GM12864 (cell line): Measurements from ENCODE around the gene SLC6A1.

Source experiments
- DNase-seq: peaks from one replicate; pipeline ENCODE4 v3.0.0-alpha.2; 2011; ENCODE audit warnings: low read depth
- H3K4me3 ChIP-seq: 2 replicates; pipeline ENCODE4 v1.5.1; 2011; ENCODE audit warnings: mild to moderate bottlenecking, low read depth, low read length, control low read depth
- CTCF ChIP-seq: IDR thresholded peaks from 2 replicates; pipeline ENCODE4 v1.5.1; 2011; ENCODE audit warnings: low read depth, mild to moderate bottlenecking, moderate library complexity, low read length, control low read depth, inconsistent platforms; ENCODE audit errors: missing control alignments

SLC6A1 gene

GRCh38 chr3:10956986-10957385, 35.6 kb upstream of the SLC6A1 start:
- no peak for DNase-seq
- TF ChIP-seq CTCF = no peak
- no peak overlapping the region for H3K4me3 ChIP-seq

DNA sequence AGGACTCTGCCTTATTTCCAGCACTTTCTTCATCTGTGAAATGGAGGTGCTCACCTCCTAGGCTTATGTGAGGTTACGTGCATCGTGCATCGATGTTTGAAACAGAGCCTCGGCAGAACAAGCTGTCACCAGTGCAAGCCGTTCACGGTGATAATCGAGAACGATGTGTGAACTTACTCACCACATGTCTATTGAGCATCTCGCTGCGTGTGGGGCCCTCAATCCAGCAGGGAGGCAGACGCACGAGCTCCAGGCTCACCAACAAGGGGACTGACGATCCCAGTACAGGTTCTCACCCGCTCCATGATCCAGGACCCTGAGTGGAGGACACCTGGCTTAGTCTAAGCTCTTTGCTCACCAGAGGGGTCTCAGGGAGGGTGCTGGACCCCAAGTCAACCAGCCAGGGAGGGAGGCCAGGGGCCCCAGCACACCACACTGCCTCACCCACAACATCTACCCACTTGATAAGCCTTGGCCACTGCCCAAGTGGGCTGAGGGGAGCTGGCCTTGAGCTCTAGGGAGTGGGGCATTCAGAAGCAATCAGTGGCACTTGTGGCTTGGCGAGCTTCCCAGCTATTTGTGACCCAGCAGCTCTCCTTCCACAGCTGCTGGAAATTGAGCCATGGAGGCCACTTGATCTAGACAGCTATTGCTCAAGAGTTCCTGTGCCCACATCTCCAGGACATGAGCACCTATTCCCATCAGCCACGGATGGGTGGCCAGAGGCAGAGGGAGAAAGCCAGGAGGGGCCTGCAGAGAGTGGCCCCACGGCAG, 34.4 kb upstream of the SLC6A1 start:
- DNase-seq = no peak
- no peak for TF ChIP-seq CTCF
- no peak overlapping the region for H3K4me3 ChIP-seq

GRCh38 chr3:10960255-10960654, 32.3 kb upstream of the SLC6A1 start:
- no peak overlapping the region for H3K4me3 ChIP-seq
- TF ChIP-seq CTCF = no peak
- no peak for DNase-seq

GRCh38 chr3:10961921-10962320, 30.6 kb upstream of the SLC6A1 start:
- DNase-seq = no peak
- no peak overlapping the region for H3K4me3 ChIP-seq
- TF ChIP-seq CTCF = no peak

- no peak for TF ChIP-seq CTCF
- no peak overlapping the region for H3K4me3 ChIP-seq
- DNase-seq = no peak
Measured at GRCh38 chr3:10962481-10963036, 30.0 kb upstream of the SLC6A1 start.

DNA sequence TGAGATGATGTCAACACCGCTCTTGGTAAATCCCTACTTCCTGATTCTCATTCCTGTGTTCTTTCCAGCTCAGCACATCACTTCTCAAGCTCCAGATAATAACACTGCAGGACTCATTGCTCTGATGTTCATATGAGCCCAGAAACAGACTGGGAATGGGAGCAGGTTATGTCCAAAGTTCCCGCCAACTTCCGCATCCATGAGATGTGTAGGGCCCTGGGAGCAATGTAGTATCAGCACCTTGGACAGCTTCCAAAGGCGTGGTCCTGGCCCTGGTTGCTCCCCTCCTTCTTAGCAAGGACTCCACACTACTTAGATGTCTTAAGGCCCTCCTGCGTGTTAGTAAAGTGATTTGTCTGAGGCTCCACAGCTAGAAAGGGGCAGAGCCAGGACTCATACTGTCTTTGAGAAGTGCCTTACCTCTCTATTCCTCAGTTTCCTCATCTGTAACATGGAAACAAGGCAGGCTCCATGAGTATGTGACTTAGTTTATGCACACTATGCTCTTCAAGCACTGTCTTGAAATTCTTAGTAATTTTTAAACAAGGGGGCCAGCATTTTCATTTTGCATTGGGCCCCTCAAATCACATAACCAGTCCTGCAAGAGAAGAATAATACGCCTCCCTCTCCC, 27.9 kb upstream of the SLC6A1 start:
- TF ChIP-seq CTCF = no peak
- H3K4me3 ChIP-seq = no peak overlapping the region
- DNase-seq = no peak
